ENCODE measurements around the gene TMPRSS9.

Gene TMPRSS9

GRCh38 chr19:2423915-2424685 is 64.0 kb downstream of the TMPRSS9 start:
- no peak for DNase-seq

- no peak for DNase-seq
Observed at GRCh38 chr19:2424686-2425621, 64.9 kb downstream of the TMPRSS9 start.

- DNase-seq = no peak
Observed at GRCh38 chr19:2425622-2426581, 65.8 kb downstream of the TMPRSS9 start.

- DNase-seq = no peak
Observed at GRCh38 chr19:2426611-2427428, 66.8 kb downstream of the TMPRSS9 start.

GRCh38 chr19:2427429-2428320 is 67.6 kb downstream of the TMPRSS9 start, which contains the start of gene TIMM13:
TIMM13 (minus strand) TSS chr19:2427586; CDS start chr19:2427533, 53 bp downstream.
- DNase-seq = peak; percentile 97

- DNase-seq = peak; percentile 41
Observed at GRCh38 chr19:2428321-2428690, 68.2 kb downstream of the TMPRSS9 start.

- peak; percentile 53 for DNase-seq
Observed at GRCh38 chr19:2428756-2429711, 69.0 kb downstream of the TMPRSS9 start.

GRCh38 chr19:2429917-2430535 is 70.0 kb downstream of the TMPRSS9 start:
- DNase-seq = no peak

- DNase-seq = no peak
Observed at GRCh38 chr19:2431318-2432055, 71.4 kb downstream of the TMPRSS9 start.

GRCh38 chr19:2432131-2432848 is 72.2 kb downstream of the TMPRSS9 start:
- DNase-seq = no peak

GRCh38 chr19:2433854-2434253 is 73.8 kb downstream of the TMPRSS9 start:
- no peak for DNase-seq

GRCh38 chr19:2434267-2434666 is 74.2 kb downstream of the TMPRSS9 start:
- no peak for DNase-seq

- DNase-seq = no peak
Observed at GRCh38 chr19:2434721-2435265, 74.7 kb downstream of the TMPRSS9 start.

- no peak for DNase-seq
Observed at GRCh38 chr19:2436384-2436783, 76.3 kb downstream of the TMPRSS9 start.

GRCh38 chr19:2436926-2437325 is 76.9 kb downstream of the TMPRSS9 start:
- DNase-seq = no peak

GRCh38 chr19:2438178-2438577 is 78.1 kb downstream of the TMPRSS9 start:
- DNase-seq = no peak

- no peak for DNase-seq
Observed at GRCh38 chr19:2440515-2440914, 80.5 kb downstream of the TMPRSS9 start.

Data from NCI-H1105 (cell line).